ENCODE data around the gene TRIP13.

TRIP13 gene

GRCh38 chr5:956941-957747 is 64.5 kb downstream of the TRIP13 start:
- no peak for DNase-seq

- DNase-seq = no peak
Observed at GRCh38 chr5:957748-958485, 65.2 kb downstream of the TRIP13 start.

- DNase-seq = no peak
Observed at GRCh38 chr5:958701-959571, 66.3 kb downstream of the TRIP13 start.

GRCh38 chr5:959581-960531 is 67.2 kb downstream of the TRIP13 start:
- no peak for DNase-seq

- no peak for DNase-seq
Observed at GRCh38 chr5:960551-960950, 67.9 kb downstream of the TRIP13 start.

- no peak for DNase-seq
Observed at GRCh38 chr5:961002-961710, 68.5 kb downstream of the TRIP13 start.

- no peak for DNase-seq
Observed at GRCh38 chr5:961711-962240, 69.1 kb downstream of the TRIP13 start.

GRCh38 chr5:962386-962785 is 69.7 kb downstream of the TRIP13 start:
- no peak for DNase-seq

- DNase-seq = no peak
Observed at GRCh38 chr5:962801-963200, 70.1 kb downstream of the TRIP13 start.

- DNase-seq = no peak
Observed at GRCh38 chr5:963310-963672, 70.6 kb downstream of the TRIP13 start.

GRCh38 chr5:963673-964531 is 71.2 kb downstream of the TRIP13 start:
- DNase-seq = no peak

- no peak for DNase-seq
Observed at GRCh38 chr5:964821-965220, 72.1 kb downstream of the TRIP13 start.

- DNase-seq = no peak
Observed at GRCh38 chr5:965604-966344, 73.1 kb downstream of the TRIP13 start.

GRCh38 chr5:966345-966710 is 73.6 kb downstream of the TRIP13 start:
- no peak for DNase-seq

- no peak for DNase-seq
Observed at GRCh38 chr5:966941-967340, 74.3 kb downstream of the TRIP13 start.
